Activated gamma-delta T cell (primary cell): ENCODE data around the gene ATP4B.
"Not testable (repeated sequence)": the region's sequence is repeated elsewhere in the genome, so short reads cannot be mapped to it uniquely, and the experiment has no call there.

Experiments
- DNase-seq: peaks from one replicate; lab custom pipeline; 2025; lab: John Stamatoyannopoulos, UW

Gene ATP4B

DNA sequence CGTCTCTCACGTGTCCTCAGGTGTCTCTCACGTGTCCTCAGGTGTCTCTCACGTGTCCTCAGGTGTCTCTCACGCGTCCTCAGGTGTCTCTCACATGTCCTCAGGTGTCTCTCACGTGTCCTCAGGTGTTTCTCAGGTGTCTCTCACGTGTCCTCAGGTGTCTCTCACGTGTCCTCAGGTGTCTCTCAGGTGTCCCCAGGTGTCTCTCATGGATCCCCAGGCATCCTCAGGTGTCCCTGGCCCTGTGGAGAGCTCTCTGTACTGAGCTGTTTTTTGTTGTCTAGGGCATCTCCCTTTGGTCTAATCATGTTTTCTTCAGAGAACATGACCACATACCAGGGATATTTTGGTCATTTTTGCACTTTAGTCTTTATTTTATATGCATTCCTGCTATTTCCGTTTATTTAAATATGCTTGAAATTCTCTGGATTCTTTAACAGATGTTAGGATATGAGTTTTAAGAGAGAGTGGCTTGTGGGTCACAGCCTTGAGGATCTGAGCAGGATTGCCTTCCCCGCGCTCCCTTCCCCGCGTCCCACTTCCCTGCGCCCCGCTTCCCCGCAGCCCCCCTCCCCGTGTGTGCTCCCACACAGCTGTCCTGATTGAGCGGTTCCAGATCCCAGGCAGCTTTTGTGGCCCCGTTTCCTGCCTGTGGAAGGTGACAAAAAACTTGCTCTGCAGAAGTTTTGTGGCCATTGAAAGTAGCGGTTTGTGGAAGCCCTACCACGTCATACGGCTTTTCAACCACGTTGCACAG is 31.9 kb downstream of the ATP4B start:
- no peak for DNase-seq

DNA sequence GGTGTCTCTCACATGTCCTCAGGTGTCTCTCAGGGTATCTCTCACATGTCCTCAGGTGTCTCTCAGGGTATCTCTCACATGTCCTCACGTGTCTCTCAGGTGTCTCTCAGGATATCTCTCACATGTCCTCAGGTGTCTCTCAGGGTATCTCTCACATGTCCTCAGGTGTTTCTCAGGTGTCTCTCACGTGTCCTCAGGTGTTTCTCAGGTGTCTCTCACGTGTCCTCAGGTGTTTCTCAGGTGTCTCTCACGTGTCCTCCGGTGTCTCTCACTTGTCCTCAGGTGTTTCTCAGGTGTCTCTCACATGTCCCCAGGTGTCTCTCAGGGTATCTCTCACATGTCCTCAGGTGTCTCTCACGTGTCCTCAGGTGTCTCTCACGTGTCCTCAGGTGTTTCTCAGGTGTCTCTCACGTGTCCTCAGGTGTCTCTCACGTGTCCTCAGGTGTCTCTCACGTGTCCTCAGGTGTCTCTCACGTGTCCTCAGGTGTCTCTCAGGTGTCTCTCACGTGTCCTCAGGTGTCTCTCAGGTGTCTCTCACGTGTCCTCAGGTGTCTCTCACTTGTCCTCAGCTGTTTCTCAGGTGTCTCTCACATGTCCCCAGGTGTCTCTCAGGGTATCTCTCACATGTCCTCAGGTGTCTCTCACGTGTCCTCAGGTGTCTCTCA is 33.2 kb downstream of the ATP4B start:
- DNase-seq, result not testable (repeated sequence)

DNA sequence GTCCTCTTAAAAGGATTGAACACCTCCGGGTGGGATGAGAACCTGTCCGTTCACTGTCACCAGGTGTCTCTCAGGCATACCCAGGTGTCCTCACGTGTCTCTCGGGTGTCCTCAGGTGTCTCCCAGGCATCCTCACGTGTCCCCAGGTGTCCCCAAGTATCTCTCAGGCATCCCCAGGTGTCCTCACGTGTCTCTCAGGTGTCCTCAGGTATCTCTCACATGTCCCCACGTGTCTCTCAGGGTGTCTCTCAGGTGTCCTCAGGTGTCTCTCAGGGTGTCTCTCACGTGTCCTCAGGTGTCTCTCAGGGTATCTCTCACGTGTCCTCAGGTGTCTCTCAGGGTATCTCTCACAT is 33.8 kb downstream of the ATP4B start:
- DNase-seq, result no peak

DNA sequence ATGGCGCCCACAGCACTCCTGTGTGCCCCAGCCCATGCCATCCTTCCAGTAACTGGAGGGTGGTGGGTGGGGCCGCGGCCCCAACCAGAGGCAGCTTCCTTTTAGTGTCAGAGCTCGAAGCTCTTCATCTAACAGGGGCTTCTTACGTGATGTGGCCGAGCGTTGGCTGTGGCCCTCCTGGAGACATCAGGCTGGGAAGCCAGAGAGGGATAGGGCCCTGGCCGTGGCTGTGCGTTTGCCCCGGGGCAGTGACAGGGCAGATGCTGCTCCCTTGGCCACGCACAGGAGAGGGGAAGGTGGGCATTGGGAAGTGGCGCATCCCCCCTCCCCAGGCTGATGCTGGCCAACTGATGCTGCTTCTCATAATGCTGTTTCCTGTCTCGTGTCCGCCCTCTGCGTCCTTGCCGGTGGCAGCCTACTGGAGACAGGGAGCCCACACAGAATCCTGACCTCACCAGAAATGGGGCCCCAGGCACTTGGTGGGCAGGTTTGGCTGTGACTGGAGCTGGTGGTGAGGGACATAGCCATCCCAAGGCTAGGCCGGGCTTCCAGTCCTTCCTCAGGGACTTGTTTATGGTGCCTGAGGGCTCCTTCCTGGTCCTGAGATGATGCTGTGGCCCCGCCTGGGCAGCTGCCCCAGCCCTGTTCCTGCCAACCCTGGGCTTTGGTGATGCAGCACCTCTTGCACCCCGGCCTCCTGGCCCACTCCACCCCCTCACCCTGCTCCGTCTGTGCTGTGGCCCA is 34.3 kb downstream of the ATP4B start:
- DNase-seq, result no peak

DNA sequence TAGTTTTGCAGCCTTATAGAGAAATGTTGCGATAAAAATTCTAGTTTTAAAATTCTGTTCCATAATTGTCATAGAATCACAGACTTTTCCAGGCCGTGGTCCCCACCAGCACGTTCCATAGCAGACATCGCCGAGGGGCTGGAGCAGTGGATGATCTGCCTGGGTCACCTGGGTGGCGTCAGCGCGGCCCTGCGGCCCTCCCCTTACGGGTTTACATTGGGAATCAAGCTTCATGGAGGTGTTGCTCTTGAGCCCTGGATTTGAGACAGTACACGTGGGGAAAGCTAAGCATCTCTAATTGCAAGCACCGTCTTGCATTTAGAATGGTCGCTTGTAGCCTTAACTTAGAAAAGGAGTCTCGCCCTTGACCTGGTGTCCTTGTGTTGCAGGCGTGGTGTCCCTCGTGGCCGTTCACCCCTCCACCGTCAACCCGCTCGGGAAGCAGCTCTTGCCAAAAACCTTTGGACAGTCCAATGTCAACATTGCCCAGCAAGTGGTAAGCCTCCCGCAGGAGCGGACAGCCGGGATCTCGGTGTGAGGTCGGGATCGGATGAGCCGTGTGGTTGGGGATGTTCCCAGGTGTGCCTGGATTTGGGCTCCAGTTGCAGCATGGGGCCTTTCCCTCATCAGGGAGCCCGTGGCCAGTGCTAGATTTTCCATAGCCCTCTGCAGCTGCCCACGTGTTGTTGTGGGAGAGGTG is 35.1 kb downstream of the ATP4B start:
- no peak for DNase-seq

DNA sequence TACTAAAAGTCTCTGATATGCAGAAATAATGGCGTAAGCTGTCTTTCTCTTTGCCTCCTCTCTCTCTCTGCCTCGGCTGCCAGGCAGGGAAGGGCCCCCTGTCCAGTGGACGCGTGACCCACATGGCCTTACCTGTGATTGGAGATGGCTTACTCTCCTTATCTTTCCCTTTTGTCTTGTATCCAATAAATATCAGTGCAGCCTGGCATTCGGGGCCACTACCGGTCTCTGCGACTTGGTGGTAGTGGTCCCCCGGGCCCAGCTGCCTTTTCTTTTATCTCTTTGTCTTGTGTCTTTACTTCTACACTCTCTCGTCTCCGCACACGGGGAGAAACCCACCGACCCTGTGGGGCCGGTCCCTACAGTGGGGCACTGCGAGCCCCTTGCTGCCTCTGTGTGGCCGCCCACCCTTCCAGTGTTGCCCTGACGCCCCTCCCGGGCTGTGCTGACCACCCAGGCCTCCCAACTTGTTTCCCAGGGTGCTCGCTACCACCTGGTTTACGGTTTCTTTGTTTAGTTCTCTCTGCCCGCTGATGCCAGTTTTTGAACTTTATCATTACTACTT is 35.9 kb downstream of the ATP4B start:
- not testable (repeated sequence) for DNase-seq

DNA sequence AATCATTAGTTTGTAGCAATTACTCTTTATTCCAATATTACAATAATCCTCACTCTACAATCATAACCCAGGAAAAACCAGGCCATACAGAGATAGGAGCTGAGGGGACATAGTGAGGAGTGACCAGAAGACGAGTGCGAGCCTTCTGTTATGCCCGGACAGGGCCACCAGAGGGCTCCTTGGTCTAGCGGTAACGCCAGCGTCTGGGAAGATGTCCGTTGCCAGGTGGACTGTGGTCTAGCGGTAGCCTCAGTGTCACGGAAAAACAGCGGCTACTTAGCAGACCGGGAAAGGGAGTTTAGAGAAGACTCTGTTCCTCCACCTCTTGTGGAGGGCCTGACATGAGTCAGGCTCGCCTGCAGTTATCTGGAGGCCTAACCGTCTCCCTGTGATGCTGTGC is 36.5 kb downstream of the ATP4B start:
- not testable (repeated sequence) for DNase-seq

DNA sequence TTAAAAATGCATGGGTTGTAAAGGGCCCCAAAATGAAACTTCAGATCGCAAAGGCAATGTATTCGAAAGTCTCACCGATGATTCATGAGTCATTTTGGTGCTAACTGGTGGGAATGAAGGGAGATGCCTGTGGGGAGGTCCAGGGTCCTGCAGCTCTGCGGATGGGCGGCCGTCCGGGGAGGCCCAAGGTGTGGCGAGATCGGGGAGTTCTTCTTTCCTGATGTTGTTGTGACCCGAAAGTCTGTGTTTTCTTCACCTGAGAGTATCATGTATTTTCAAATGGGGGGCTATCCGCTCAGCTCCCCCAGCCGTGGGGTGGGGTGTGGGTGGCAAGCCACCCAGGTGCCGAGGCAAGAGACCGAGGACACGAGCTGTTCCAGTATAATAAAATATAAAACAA is 37.0 kb downstream of the ATP4B start:
- no peak for DNase-seq

DNA sequence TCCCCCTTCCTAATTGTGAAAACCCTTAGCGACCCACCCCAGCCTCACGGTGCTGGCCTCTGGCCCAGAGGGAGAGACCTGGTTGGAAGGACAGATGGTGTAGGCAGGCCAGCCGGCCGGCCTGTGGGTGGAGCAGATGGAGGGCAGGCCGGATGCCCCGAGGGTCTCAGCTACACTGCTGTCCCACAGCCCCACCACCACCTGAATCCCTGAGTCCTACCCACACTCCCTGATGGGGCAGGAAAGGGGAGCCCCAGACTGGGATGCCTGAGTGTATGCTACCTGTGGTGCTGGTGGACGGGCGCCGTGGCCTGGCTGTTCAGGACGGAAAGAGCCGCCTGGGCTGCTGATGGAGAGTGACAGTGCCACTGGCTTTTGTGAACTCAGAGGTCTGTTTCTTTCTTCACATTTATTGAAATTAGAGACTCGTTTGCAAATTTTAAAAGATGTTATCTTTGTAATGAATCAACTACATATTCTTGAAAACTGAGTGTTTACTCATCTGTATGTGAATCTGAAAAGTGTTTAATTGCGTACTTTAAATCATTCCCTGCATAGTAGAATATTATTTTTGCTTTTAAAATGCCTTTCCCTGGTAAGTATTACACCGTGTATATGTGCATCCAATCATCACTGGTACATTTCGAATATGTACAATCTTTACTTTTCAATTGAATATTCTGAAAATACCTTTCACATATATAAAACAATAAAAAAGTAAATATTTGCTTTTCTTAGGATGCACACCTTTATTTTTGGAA is 37.8 kb downstream of the ATP4B start:
- no peak for DNase-seq

DNA sequence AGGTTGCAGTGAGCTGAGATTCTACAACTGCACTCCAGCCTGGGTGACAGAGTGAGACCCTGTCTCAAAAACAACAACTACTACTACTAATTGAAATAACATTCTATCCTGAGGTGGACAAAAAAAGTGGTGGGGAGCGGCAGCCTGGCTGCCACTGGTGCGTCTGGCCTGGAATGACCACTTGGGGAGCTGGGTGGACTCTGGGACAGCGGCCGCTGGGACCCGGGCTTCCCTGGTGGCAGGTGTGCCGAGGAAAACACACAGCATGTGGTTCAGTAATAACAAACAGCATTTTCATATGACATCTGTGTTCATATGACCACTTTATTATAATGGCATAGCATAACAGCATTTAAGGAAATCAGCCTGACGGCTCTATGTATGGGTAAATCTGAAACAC is 39.5 kb downstream of the ATP4B start:
- DNase-seq, result no peak

DNA sequence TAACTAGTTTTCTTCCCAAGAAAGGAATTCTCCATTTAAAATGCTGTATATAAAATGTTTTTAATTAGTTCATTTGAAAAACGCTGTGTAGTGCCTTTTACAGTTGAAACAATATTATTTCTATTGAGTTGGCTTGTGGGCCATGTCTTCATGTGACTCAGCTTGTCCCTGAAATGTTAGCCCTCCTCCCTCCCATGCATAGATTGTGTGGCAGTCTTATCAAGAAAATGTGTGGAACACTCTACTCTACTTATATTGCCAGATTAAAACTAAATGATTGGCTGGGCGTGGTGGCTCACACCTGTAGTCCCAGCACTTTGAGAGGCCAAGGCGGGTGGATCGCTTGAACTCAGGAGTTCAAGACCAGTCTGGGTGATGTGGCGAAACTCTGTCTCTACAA is 40.0 kb downstream of the ATP4B start:
- DNase-seq, result no peak

DNA sequence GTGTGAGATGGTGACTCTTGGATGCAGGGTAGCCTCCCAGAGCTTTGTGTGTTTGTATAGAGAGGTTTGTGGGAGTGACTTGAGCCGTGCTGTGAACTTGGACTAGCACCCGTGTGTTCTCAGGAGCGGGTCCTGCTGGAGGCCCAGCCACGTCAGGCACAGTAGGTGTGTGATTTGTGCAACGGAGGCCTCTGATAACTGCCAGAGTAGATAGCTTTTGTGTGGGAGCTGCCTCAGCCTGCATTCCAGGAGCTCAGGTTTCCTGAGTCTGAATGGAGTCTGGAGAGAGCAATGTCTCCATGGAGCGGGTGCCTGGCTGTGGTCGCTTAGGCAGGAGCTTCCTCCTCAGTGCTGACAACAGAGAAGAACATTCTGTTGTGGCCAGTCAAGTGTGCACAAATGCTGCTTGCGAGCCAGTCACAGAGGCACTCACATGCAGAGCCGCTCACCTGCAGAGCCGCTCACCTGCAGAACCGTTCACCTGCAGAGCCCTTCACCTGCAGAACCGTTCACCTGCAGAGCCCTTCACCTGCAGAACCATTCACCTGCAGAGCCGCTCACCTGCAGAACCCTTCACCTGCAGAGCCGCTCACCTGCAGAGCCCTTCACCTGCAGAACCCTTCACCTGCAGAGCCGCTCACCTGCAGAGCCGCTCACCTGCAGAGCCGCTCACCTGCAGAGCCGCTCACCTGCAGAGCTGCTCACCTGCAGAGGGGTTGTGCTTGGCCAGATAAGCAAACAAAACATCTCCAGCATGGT is 40.8 kb downstream of the ATP4B start:
- DNase-seq, result no peak

DNA sequence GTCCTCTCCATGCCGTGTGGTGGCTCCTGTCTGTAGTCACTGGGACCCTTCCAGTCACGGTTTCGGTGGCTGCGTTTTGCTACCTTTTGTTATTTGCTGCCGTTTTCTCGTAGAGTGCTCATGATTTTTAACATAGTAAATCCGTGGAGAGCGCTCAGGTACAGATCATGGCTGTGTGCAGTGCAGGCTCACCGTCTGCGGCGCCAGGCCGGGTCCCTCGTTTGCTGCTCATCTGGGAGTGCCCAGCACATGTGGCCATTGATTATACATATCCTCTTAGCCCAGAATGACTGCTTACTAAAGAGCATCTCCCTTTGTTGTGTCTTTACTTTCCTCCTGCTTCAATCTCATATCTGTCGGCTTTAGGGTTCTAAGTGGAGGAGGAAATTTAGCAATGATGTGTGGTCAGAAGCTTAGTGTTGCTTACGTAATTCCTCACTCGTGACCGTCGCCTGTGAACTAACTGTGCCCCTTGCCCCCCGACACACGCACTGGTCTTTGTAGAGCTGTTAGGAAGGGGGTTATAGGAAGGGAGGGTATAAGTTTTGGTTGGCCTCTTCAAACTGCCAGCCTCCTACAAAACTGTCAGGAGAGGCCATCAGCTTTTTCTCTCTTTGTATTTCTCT is 41.6 kb downstream of the ATP4B start:
- no peak for DNase-seq

DNA sequence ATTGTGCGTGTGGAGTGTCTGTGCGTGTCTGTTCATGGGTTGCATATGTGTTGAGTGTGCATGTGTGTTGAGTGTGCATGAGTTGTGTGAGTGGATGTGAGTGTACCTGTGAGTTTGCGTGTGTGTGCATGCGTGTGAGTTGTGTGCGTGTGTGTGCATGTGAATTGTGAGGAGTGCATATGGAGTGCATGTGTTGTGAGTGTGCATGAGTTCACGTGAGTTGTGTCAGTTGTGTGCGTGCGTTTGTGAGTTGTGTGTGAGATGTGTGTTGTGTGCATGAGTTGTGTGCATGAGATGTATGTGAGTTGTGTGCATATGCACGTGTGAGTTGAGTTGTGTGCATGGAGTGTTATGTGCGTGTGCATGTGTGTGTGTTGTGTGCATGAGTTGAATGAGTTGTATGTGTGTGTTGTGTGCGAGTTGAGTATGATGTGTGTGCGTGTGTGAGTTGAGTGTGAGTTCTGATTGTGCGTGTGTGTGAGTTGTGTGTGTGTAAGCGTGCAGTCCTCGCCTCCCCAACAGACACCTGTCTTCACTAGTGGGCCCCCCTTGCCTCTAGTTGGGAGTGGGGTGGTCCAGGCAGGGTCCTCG is 44.1 kb downstream of the ATP4B start:
- DNase-seq, result no peak

DNA sequence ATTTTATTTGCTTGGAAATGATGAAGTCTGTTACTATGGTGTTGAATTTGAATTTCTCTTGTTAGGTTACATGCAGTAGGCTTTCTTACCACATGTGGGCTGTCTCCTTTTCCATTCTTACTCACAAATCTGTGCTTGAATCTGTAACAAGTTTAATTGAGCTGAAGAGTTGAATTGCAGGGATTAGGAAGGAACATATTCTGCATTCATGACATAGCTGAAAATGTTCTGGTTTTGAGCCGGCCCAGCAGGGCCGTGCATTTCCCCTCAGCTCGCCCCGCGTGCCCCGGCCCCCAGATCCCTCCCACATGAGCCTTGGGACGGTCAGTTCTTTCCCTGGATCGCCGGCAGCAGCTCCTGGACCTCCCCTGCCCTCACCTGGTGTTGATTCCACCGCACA is 45.4 kb downstream of the ATP4B start:
- no peak for DNase-seq

DNA sequence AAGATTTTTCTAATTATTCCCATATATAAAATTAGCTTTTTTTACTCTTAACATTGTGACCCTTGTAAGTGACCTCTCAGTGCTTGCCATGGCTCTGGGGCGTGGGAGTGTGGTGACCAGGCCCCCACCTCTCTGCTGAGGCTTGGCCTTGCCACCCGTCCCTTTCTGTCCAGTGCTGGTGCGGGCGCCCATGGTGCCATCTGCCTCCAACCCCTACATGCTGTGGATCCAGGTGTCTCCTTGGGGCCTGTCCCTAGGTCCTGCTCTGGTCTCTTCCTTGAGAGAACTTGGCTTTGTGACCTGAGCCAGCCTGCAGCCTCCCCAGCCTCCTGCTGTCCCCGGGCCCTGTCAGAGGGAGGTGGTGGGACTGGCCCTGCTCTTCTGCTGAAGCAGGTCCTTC is 46.0 kb downstream of the ATP4B start:
- DNase-seq, result no peak

DNA sequence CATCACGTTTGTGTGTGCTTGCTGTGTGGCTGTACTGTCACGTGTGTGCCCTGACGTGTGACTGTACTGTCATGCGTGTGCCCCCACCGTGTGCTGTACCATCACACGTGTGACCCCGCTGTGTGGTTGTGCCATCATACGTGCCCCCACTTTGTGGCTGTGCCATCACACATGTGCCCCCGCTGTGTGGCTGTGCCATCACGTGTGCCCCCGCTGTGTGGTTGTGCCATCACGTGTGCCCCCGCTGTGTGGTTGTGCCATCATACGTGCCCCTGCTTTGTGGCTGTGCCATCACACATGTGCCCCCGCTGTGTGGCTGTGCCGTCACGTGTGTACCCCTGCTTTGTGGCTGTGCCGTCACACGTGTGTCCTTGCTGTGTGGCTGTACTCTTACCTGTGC is 47.7 kb downstream of the ATP4B start:
- no peak for DNase-seq

DNA sequence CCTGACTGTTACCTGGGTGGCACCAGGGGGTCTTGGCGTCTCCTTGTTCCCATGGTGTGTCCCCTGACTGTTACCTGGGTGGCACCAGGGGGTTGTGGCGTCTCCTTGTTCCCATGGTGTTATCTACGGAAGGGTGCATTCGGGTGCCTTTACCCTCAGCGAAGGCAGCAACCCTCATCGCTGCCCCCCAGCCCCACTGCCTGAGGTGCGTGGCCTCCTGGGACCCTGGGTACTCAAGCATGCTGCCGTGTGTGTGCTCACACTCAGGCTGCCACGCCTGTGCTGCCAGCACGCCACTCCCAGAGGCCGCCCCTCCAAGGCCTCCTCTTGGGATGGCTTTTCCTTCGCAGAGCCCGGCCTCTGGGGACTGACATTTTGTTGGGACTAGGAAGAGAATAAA is 48.4 kb downstream of the ATP4B start:
- DNase-seq, result no peak

DNA sequence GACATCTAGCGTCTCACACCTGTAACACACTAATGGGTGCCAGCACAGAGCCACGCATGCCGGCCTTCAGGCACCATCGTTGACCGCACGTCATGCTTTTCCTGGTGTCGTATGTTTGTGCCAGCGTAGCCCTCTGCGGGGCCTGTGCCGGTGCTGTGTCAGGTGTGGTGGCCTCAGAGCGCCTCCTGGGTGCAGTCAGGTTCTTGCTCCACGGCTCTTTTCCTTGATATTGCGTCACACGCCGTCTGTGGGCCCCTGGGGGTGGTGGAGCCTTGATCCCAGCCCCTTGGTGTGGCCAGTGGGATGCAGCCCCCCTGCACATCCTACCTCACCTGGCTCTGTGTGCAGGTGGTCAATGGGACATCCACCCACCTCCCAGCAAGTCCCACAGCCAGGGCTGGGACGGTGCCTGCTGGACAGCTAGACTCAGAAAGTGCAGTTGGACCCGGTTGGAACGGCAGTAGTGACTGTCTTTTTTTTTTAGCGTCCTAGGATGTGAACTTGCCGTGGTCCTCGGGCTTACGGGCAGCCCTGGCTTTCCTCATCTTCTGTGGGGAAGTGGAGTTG is 48.9 kb downstream of the ATP4B start:
- no peak for DNase-seq
